ENCODE measurements around the gene ACO2.

ACO2 gene

GRCh38 chr22:41524809-41525449, 56.0 kb downstream of the ACO2 start:
- DNase-seq, result no peak

GRCh38 chr22:41525450-41526225, 56.7 kb downstream of the ACO2 start:
- no peak for DNase-seq

DNA sequence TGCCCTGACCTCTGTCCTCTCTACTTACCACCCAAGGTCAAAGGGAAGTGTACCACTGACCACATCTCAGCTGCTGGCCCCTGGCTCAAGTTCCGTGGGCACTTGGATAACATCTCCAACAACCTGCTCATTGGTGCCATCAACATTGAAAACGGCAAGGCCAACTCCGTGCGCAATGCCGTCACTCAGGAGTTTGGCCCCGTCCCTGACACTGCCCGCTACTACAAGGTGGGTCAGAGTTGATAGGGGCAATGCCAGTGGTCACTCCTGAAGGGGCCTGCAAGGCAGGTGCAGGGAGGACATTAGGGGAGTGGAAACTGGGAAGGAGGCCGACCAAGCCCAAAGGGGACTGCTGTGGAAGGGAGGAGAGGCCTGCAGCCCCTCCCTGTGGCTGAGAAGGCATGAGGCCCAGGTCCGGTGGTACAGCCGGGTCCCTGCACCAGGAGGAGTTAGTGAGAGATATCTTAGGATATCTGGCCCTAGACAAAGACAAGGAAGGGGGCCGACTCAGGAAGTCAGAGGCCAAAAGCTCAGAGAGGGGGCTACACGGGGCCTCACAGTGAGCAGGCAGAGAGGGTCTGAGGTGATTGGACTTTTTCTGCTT, 57.4 kb downstream of the ACO2 start:
- DNase-seq, result no peak

DNA sequence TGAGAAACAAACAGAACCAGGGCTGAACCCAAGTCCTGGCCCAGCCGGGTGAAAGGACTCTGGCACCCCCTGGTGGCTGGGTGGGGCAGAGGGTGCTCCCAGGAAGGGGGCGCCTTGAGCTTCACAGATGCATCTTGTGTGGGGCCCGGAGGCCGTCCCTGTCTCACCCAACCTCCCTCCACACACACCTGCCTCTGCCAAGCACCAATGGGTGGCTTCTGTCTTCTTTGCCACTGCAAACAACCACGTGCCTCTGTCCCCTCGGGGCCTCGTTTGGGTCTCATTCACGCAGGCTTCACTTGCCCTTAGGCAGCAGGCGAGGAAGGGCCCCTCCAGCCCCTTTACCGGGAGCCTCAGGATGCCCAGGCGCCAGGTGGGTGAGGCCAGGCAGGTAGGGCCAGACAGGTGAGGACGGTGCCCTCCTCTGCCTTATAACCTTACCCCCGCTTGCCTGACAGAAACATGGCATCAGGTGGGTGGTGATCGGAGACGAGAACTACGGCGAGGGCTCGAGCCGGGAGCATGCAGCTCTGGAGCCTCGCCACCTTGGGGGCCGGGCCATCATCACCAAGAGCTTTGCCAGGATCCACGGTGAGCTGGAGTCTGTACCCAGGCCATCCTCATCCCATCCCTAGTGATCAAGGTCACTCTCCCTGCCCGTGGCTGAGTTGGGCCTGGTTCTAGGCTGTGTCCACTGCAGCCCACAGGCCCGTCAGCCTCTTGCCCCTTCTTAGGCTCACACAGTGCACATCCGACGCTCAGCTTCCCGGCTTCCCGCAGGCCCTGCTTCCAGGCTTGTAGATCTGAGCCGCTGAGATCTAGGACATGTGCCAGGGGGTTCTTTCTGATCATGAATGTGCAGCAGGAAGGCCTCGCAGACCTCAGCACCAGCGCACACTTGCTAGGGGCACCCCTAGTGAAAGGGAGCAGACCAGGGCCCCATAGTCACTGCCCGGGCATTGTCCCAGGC, 58.2 kb downstream of the ACO2 start:
- peak; percentile 30 for DNase-seq

GRCh38 chr22:41528132-41528766, 59.3 kb downstream of the ACO2 start:
- DNase-seq, result no peak

DNA sequence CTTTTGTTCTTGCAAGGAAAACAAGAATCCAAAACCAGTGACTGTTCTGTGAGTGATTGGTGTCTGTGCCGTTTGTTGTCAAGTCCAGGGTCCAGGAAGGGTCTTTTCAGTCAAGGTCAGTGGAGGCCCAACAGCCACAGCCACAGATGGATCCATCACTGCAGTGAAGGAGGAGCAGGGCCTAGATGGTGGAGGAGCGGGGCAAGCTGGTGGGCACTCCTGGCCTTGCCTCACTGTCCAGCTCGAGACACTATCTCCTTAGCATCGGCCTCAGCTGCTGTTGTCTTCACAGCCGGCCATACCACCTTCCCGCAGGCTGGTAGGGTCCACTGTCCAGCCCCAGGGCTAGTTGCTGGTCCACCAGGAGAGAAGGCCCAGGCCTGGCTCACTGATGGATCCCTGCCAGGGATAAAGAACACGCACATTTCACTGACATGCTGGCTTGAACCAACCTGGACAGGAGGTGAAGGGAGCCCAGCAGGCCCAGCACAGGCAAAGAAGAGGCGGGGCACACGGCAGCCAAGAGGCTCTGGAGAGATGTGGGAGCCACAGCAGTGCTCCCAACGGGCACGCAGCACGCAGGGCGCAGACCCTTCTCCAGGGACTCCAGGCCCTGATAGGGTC, 60.1 kb downstream of the ACO2 start:
- DNase-seq, result no peak

DNA sequence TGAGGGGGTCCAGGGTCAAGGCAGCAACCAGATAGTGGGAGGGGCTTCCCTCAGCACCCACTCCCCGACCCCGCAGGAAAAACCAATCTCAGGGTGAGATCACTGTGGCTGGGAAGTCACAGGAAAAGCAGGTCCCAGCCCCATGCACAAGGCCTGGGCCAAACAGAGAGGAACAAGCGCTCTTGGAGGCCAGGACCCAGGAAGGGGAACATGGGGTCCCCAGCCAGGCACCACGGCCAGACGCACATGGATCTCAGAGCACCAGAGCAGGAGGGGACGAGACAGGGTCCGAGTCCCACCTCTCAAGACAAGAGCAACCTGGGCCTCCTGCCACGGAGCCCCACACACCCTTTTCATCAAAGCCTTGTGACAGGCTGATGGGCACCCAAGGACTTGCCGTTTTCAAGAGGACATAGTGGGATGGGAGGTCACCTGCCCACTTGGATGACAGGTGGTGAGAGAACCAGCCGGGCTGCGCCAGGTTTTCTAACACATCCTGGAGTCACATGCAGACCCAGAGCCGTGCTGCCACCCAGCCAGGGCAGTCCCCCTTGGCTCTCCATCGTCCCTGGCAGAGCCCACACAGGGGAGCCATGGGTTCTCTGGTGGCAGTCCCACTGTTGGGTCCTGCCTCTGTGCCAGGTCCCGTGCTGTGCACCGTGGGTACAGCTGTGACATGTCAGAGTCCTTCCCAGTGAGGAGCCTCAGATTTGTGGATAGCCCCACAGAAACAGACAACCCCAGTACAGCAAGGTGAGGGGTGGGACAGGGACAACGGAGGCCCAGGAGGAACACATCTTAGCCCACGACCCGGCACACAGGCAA, 62.2 kb downstream of the ACO2 start:
- DNase-seq, result no peak

DNA sequence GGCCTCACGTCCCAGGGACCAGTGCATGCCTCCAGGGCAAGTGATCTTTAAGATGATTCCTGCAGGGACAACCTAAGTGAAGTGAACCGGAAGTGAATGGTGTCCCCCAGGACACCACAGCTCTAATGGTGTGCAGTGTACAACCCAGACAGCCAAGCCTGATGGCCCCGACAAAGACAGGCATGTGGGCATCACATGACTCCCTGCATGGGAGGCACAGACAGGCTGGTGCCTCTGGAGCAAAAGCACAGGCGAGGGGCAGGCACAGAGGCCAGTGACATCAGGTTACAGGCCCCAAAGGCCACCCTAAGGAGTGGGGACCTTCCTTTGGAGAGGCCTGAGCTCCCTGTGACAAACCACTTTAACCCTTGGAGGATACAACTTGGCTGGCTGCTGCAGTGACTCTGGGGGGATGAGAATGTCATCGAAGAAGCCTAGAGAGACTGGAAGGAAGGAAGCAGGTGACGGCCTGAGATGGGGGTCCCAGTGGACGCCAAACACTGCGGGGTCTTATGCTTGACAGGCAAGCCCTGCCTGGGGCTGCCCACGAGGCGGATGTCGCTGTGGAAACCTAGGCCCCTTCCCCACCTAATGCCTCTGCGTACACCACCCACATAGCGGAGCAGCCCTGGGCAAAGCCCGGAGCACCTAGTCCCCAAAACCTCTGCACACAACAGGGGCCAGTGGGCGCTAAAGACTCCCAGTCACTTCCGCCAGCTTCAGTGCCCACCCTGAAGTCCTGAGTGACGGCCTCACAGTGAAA, 63.0 kb downstream of the ACO2 start:
- DNase-seq, result no peak

GRCh38 chr22:41532908-41533825, 64.2 kb downstream of the ACO2 start:
- DNase-seq, result peak; percentile 42

GRCh38 chr22:41534219-41534618, 65.3 kb downstream of the ACO2 start:
- no peak for DNase-seq

DNA sequence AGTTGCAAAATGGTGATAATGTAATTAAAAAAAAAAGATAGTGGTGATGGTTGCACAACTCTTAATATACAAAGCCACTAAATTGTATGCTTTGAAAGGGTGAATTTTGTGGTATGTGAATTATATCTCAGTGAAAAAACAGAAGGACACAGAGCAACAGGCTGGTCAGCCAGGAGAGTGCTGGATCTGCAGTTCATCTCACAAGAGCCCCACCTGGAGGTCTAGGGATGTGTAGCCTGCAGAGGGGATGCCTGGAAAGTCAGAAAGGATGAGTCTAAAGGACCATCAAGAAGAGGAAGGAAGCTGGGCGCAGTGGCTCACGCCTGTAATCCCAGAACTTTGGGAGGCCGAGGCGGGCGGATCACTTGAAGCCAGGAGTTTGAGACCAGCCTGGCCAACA, 66.3 kb downstream of the ACO2 start:
- DNase-seq, result no peak

GRCh38 chr22:41537203-41537602, 68.3 kb downstream of the ACO2 start:
- DNase-seq, result no peak

- no peak for DNase-seq
Measured at GRCh38 chr22:41538583-41538982, 69.7 kb downstream of the ACO2 start.

DNA sequence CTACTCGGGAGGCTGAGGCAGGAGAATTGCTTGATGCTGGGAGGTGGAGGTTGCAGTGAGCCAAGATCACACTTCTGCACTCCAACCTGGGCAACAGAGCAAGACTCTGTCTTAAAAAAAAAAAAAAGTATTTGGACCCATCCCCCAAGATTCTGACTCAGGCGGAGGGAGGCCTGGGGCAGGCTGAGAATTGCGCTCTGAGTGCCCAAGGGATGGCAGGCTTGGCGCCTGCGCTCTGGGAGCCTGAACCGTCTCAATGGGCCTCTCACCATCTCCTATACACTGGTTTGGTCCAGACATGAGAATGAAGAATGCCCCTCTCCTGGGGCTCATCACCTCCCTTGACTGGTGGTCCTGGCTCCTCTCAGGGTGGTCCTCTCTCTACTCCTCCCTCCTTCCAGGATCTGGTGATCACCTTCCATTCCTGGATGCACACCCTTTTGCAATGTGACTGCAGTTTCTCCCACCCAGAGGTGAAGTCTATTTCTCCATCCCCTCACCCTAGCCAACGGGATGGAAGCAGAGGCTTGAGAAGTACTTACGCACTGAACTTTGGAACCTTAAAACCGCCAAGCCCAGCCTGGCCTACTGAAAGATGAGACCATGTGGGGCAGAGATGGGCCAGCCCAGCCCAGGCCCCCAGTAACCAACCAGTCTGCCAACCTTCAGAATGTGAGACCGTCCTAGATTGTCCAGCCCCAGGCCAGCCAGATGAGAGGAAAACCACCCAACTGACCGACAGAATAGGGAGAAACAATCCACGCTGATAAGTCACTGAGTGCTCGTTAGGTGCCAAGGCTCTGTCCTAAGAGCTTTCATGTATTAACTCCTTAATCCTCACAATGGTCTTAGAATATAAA, 70.5 kb downstream of the ACO2 start:
- no peak for DNase-seq

DNA sequence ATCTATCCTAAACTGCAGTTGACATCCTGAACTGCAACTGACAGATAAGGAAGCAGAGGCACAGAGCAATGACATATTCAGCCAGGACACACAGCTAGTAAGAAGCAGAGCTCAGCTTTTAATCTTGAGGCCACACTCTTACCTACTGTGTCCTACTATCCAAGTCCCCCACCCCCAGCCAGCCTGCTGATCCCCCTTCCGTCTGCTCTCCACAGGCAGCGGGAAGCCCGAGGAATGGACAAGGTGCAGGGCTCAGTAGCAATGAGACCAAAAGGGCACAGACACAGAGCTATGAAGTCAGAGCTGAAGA, 71.0 kb downstream of the ACO2 start:
- no peak for DNase-seq

- DNase-seq, result no peak
Measured at GRCh38 chr22:41540365-41540764, 71.4 kb downstream of the ACO2 start.

- no peak for DNase-seq
Measured at GRCh38 chr22:41541484-41541883, 72.6 kb downstream of the ACO2 start.

DNA sequence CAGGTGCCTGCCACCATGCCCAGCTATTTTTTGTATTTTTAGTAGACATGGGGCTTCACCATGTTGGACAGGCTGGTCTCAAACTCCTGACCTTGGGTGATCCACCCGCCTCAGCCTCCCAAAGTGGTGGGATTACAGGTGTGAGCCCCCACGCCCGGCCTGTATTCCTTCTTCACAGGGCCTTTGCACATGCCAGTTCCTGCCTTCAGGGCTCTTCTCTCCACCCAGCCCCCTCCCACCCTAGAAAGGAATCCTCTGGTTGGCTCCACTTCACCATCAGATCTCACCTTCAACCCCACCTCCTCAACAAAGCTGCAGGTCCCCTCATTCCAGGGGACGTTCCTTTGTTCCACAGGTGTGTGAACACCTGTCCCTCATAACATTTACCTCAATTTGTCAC, 73.3 kb downstream of the ACO2 start:
- DNase-seq, result no peak
